Heart left ventricle (tissue), 16 donors: ENCODE results near the gene PPIG. TPM values are rescaled to one million over a fixed set of nuclear protein-coding genes. Genes with fewer than 3 reads are reported as not detected.
"Not testable (repeated sequence)": the region's sequence is repeated elsewhere in the genome, so short reads cannot be mapped to it uniquely, and the experiment has no call there.

ENCODE experiments used
- ATAC-seq, 4 donors: fragments of 200-7000 bp; cut with Tn5 transposase; one replicate each; pipeline ENCODE4 v1.9.1; 2020 to 2022; ENCODE audit warnings: moderate library complexity in 4 of 4, mild to moderate bottlenecking in 3 of 4, moderate number of reproducible peaks in 1 of 4
- DNase-seq, 5 donors: peaks; one replicate each; pipeline ENCODE4 v3.0.0-alpha.2; 2020
- H3K27ac ChIP-seq, 12 donors: fragments of 200-600 bp; sonication (generic) in 4 of 12; one replicate each; pipeline versions ENCODE4 v1.5.0 to v1.8.0; 2016 to 2022; ENCODE audit warnings: mild to moderate bottlenecking in 2 of 12
- H3K27me3 ChIP-seq, 9 donors: fragments of 200-600 bp; sonication (generic) in 2 of 9; one replicate each; pipeline versions ENCODE4 v1.5.1 to v1.8.0; 2016 to 2022; ENCODE audit warnings: mild to moderate bottlenecking in 3 of 9
- H3K36me3 ChIP-seq, 9 donors: fragments of 200-600 bp; sonication (generic) in 2 of 9; one replicate each; pipeline versions ENCODE4 v1.5.0 to v1.8.0; 2018 to 2022; ENCODE audit warnings: mild to moderate bottlenecking in 2 of 9
- H3K4me1 ChIP-seq, 12 donors: fragments of 200-600 bp; sonication (generic) in 4 of 12; one replicate each; pipeline versions ENCODE4 v1.5.0 to v1.8.0; 2016 to 2022; ENCODE audit warnings: mild to moderate bottlenecking in 3 of 12
- H3K4me3 ChIP-seq, 12 donors: fragments of 200-600 bp; sonication (generic) in 4 of 12; one replicate each; pipeline versions ENCODE4 v1.5.0 to v1.8.0; 2017 to 2022; ENCODE audit warnings: mild to moderate bottlenecking in 9 of 12, moderate library complexity in 4 of 12
- H3K9me3 ChIP-seq, 12 donors: fragments of 200-600 bp; sonication (generic) in 4 of 12; one replicate each; pipeline versions ENCODE4 v1.5.0 to v1.8.0; 2016 to 2022; ENCODE audit warnings: mild to moderate bottlenecking in 1 of 12
- POLR2A ChIP-seq, 2 donors: fragments of 450-650 bp; IDR thresholded peaks; one replicate each; pipeline ENCODE4 v1.6.1; 2017; ENCODE audit warnings: antibody characterized with exemption in 2 of 2, mild to moderate bottlenecking in 2 of 2, moderate library complexity in 2 of 2
- WGBS, 4 donors: extraction: QIAGEN DNeasy Blood & Tissue Kit in 2 of 4; methylation state at CpG; one replicate each; pipeline versions ENCODE4 v1.1.5 to v1.1.7; 2013 to 2018; 5-methylcytosine and 5-hydroxymethylcytosine counted together
- intact Hi-C, 10 donors: fragments of 100-400 bp; cut with DNase I; formaldehyde crosslinking; loops; one replicate each; pipeline versions ENCODE4 v1.11.1 to v1.14.2; 2022
- polyA plus RNA-seq, 2 donors: library from polyadenylated mRNA; stranded (reverse); fragments of 200-250 nt; gene quantifications; one replicate each; pipeline ENCODE4 v1.2.3, GENCODE V29; 2013
- total RNA-seq, 9 donors: library from RNA; depleted of rRNA in 2 of 9; stranded (reverse); fragments of >200 nt in 2 of 9; fragmentation: NEBNext Ultra II Directional in 3 of 9; extraction: Animal tissue kit (Norgen Biotek cat#: 25700) in 3 of 9; gene quantifications; one replicate each; pipeline versions ENCODE4 v1.1.0 to v1.2.4, GENCODE V29; 2016 to 2023
- TF ChIP-seq, protein P1 (sequence below), 12 donors: fragments of 200-600 bp; sonication (generic) in 4 of 12; IDR thresholded peaks; one replicate each; pipeline versions ENCODE4 v1.5.0 to v1.8.0; 2018 to 2022; ENCODE audit warnings: antibody characterized with exemption in 12 of 12, mild to moderate bottlenecking in 5 of 12
- donor health status: ischemic (EF 13 %, LVEDD 7.1; RV severe dilation, severe dysfunction).
- donor health status: healthy with polysubstance abuse.
- donor health status: DM: no; HTN: yes; CAD: no.
- donor health status: DM: no; HTN: no; CAD: no.
- donor health status: ischemic (EF 25% LVEDD 6.9; RV normal size, moderate dysfunction).
- donor health status: ischemic (EF 25% LVEDD 5.7; RV mildly dilated, moderate dysfunction).
- donor health status: healthy.
- donor health status: DM: yes; HTN: yes; CAD: no.
- donor health status: ischemic (EF 35%, LVEDD 5.7; RV mildly dilated, moderate dysfunction).
- donor health status: nonischemic (EF 11% LVEDD 7.7; RV severe dilation, severe dysfunction).
- donor health status: DM: yes; HTN: yes; CAD: no.
- donor health status: PGD.
- donor health status: ischemic (EF 29% LVEDD 5.4; RV normal size, mild dysfunction).
- donor health status: nonischemic (EF 23%, LVEDD 6.1; RV moderate dilation, normal function).

The PPIG gene
- total and polyA plus RNA-seq, 11 donors: 19.9 to 69.6 (median 39.9) TPM

- 14 to 25% (median 24%) methylated on average over 2 of the region's 2 CpGs for WGBS, 4 donors
- Histone ChIP-seq H3K27ac (peak overlapping the region in 10 of 12 donors; percentile 63 to 92 (median 83)), H3K27me3 (no peaks in the 10 kb centered on the region), H3K4me1 (peaks cover 0 to 17% (median 6%) of the 10 kb centered on the region in 12 donors), H3K4me3 (peak overlapping the region; percentile 58 to 89 (median 74)), H3K9me3 (no peaks in the 10 kb centered on the region), H3K36me3 (peaks cover 0 to 8% (median 3%) of the 10 kb centered on the region in 9 donors)
- intact Hi-C loops: loop anchor here in 1 of 10 donors (1.0 kb wide), 1 partner anchor 12 kb away; the partner anchor contains the start of gene PPIG
- ATAC-seq (no peak), DNase-seq (no peak)
- TF ChIP-seq, protein P1, sequence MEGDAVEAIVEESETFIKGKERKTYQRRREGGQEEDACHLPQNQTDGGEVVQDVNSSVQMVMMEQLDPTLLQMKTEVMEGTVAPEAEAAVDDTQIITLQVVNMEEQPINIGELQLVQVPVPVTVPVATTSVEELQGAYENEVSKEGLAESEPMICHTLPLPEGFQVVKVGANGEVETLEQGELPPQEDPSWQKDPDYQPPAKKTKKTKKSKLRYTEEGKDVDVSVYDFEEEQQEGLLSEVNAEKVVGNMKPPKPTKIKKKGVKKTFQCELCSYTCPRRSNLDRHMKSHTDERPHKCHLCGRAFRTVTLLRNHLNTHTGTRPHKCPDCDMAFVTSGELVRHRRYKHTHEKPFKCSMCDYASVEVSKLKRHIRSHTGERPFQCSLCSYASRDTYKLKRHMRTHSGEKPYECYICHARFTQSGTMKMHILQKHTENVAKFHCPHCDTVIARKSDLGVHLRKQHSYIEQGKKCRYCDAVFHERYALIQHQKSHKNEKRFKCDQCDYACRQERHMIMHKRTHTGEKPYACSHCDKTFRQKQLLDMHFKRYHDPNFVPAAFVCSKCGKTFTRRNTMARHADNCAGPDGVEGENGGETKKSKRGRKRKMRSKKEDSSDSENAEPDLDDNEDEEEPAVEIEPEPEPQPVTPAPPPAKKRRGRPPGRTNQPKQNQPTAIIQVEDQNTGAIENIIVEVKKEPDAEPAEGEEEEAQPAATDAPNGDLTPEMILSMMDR (IDR thresholded peaks at IDR 0.05): no peak
Observed at GRCh38 chr2:169572821-169573159, 11.4 kb upstream of the PPIG start.

DNA sequence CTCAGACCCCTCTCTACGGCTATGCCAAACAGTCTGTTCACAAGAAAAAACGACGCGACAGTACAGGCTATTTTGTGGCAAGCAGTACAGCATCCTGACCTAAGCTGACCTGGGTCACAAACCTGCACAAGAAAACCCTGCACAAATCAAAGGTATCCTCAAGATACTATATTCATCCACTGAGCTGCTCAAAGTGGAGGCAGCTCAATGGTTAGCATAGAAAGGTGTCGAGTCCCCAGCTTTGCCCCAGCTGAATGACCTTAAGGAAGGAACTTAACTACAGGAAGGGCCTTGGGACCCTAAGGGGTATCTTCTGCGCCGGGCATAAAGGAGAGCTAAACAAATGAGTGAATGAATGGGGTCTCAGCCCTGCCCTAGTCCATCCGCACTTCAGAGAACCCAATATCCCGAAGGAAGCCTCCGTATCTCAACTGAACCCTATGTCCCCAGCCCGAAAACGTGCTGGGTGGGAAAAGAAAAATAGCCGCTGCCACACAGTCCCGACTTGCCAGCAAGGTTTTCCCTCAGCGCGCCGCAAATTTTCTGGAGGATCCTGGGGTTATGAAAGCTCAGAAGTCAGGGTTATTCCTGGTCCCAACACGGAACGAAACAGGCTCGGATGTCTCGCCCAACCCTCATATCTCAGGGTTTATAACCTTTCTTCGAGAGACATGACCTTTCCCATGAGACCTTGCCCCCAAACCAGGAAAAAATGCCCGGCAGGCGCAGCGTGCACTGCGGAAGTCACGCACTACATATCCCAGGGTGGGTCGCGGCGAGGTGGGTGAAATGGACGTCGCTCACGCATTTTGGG, 10.8 kb upstream of the PPIG start, which contains the start of gene FASTKD1:
TSS of gene FASTKD1 (minus strand) at position 706 of the 814 bp plus-strand sequence. CDS start 1,836 bp downstream, outside the sequence.
- peak; percentile 92 to 96 (median 94) for DNase-seq
- peak; percentile 98 to 100 (median 99) for ATAC-seq
- H3K27me3 ChIP-seq: no peaks in the 10 kb centered on the region
- peak in 1 of 2 donors; percentile 57 for TF ChIP-seq POLR2A (IDR thresholded peaks at IDR 0.05)
- TF ChIP-seq, protein P1 (IDR thresholded peaks at IDR 0.05): no peak
- peak within 1 kb of the TSS; percentile 58 to 89 (median 74) for H3K4me3 ChIP-seq
- intact Hi-C loops: loop anchor here in 1 of 10 donors (1.0 kb wide), 1 partner anchor 11 kb away; the partner anchor contains the start of gene PPIG
- no peaks in the 10 kb centered on the region for H3K9me3 ChIP-seq
- peaks cover 0 to 6% (median 0%) of the 10 kb centered on the region in 9 donors for H3K36me3 ChIP-seq
- H3K4me1 ChIP-seq: peaks cover 0 to 17% (median 6%) of the 10 kb centered on the region in 12 donors
- peak within 1 kb of the TSS; percentile 63 to 92 (median 83) for H3K27ac ChIP-seq
- WGBS, 4 donors: 0 to 2% (median 0%) methylated on average over 28 to 33 of the region's 33 CpGs

DNA sequence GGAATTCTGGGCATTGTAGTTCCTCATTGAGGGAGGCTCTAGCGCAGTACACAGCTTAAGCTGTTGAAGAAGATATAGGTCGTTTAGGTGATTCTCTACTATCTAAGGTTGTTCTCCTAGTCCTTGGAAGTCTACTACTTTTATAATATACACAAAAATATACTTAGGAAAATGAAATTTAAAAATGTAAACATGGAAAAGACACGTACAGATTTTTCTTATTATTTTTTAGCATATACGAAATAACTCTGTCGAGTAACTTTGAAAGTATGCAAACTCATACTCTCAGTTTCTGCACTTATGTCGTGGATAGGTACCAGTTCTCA, 10.2 kb upstream of the PPIG start:
- TF ChIP-seq, protein P1 (IDR thresholded peaks at IDR 0.05): no peak
- TF ChIP-seq POLR2A (IDR thresholded peaks at IDR 0.05): no peak
- peak overlapping the region in 4 of 12 donors; percentile 74 to 88 (median 83) for H3K27ac ChIP-seq
- intact Hi-C loops: loop anchor here in 1 of 10 donors (1.0 kb wide), 1 partner anchor 10 kb away; the partner anchor contains the start of gene PPIG

DNA sequence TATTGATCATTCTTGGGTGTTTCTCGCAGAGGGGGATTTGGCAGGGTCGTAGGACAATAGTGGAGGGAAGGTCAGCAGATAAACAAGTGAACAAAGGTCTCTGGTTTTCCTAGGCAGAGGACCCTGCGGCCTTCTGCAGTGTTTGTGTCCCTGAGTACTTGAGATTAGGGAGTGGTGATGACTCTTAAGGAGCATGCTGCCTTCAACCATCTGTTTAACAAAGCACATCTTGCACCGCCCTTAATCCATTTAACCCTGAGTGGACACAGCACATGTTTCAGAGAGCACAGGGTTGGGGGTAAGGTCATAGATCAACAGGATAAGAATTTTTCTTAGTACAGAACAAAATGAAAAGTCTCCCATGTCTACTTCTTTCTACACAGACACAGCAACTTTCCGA, 9.6 kb upstream of the PPIG start:
- intact Hi-C loops, DNase-seq, ATAC-seq, H3K9me3 ChIP-seq, H3K27me3 ChIP-seq, H3K27ac ChIP-seq, H3K4me3 ChIP-seq, H3K36me3 ChIP-seq: not testable (repeated sequence)
- WGBS, 4 donors: 82 to 89% (median 85%) methylated on average over 5 of the region's 5 CpGs
- H3K4me1 ChIP-seq: peaks cover 0 to 17% (median 6%) of the 10 kb centered on the region in 12 donors

More for the DNA sequence above, 10.2 kb upstream of the PPIG start:
- Histone ChIP-seq H3K4me1 (peaks cover 0 to 17% (median 6%) of the 10 kb centered on the region in 12 donors), H3K27me3 (no peaks in the 10 kb centered on the region), H3K36me3 (peaks cover 0 to 6% (median 0%) of the 10 kb centered on the region in 9 donors), H3K9me3 (no peaks in the 10 kb centered on the region), H3K4me3 (peak overlapping the region in 11 of 12 donors; percentile 60 to 89 (median 76))
- DNase-seq (no peak), ATAC-seq (no peak)
- WGBS, 4 donors: 36 to 37% (median 37%) methylated on average over 6 of the region's 6 CpGs

DNA sequence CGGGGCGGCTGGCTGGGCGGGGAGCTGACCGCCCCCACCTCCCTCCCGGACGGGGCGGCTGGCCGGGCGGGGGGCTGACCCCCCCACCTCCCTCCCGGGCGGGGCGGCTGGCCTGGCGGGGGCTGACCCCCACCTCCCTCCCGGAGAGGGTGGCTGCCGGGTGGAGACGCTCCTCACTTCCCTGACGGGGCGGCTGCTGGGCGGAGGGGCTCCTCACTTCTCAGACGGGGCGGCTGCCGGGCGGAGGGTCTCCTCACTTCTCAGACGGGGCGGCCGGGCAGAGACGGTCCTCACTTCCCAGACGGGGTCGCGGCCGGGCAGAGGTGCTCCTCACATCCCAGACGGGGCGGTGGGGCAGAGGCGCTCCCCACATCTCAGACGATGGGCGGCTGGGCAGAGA, 8.9 kb upstream of the PPIG start:
- H3K9me3 ChIP-seq, H3K36me3 ChIP-seq, ATAC-seq, H3K4me3 ChIP-seq, H3K27ac ChIP-seq, intact Hi-C loops, DNase-seq, H3K27me3 ChIP-seq: not testable (repeated sequence)
- 88 to 98% (median 91%) methylated on average over 2 to 36 of the region's 36 CpGs for WGBS, 4 donors
- peaks cover 0 to 16% (median 4%) of the 10 kb centered on the region in 12 donors for H3K4me1 ChIP-seq
